ENCODE data around the gene CTXND2. TPM values are rescaled to one million over a fixed set of nuclear protein-coding genes. Genes with fewer than 3 reads are reported as not detected.

The CTXND2 gene
- not detected in 2 replicates for total RNA-seq

DNA sequence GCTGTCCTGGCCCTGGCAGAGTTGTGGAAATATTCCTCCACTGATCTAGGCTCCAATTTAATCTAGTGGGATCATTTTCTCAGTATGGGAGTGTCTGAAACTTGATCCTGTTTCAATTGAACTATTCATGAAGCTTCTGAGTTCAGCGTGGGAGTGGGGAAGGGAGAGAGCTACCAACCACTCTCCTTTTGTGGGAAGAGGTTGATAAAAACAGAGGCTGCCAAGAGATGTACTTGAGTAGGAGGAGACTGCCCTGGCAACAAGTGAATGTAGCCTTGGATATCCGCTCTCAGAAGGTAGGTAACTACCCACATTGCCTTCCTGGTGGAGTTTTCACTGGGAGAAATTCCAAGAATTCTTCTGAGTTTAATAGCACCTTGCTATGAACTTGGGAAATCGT is at the start of gene CTXND2:
Gene CTXND2, plus strand, starts transcription at position 119 of the 400 bp plus-strand sequence. CDS start 25,179 bp downstream, outside the sequence.

DNA sequence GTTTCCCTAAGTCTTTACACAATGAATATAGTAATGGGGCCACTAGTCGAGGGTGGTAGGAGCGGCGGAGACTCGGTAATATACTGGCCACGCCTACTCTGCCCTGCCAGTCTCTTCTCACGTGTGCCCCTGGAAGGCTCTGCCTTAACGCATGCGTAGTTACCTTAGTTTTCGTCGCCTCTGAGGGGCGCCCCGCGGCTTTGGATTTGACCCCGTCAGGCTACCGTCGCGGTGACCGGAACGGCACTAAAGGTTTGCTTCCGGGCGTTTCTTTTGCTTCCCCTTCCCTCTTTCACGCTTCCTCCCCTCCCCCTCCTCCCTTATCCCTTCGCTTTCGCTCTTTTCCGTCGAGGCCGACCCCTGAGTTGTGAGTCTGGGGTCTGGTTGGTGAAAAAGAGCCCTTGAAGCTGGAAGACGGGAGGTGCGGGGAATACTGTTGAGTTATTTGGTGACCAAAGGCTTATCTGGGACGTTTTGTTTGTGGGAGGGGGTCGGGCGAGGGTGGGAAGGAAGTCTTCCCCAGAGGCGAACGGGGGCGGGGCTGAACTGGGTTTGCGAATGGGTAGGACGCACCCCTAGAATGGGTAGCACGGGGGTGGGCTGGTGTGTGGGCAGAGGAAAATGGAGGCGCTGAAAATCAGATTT is 39.3 kb downstream of the CTXND2 start, which contains the start of gene SETDB1:
Gene SETDB1, plus strand, starts transcription at position 267 of the 645 bp plus-strand sequence. CDS start 1,352 bp downstream, outside the sequence.

Other genes starting within 250 kb of the CTXND2 start
- 12.8 and 33.4 TPM in 2 replicates for gene GOLPH3L, start 190.0 kb upstream of the CTXND2 start, total RNA-seq
- gene HORMAD1, start 166.2 kb upstream of the CTXND2 start, total RNA-seq: not detected in 2 replicates
- gene CTSS, start 121.4 kb upstream of the CTXND2 start, total RNA-seq: 2.0 and 3.1 TPM in 2 replicates
- gene CTSK, start 78.9 kb upstream of the CTXND2 start, total RNA-seq: 13.8 and 18.4 TPM in 2 replicates
- 27.6 and 36.8 TPM in 2 replicates for gene ARNT, start 10.5 kb upstream of the CTXND2 start, total RNA-seq
- 17.7 and 26.5 TPM in 2 replicates for gene SETDB1, start 39.2 kb downstream of the CTXND2 start, total RNA-seq
- gene CERS2, start 87.7 kb downstream of the CTXND2 start, total RNA-seq: 121 and 138 TPM in 2 replicates
- not detected in 2 replicates for gene ANXA9, start 95.2 kb downstream of the CTXND2 start, total RNA-seq
- 3.8 and 10.7 TPM in 2 replicates for gene MINDY1, start 119.8 kb downstream of the CTXND2 start, total RNA-seq
- 19.0 and 19.9 TPM in 2 replicates for gene PRUNE1, start 121.3 kb downstream of the CTXND2 start, total RNA-seq
- gene BNIPL, start 149.4 kb downstream of the CTXND2 start, total RNA-seq: 0.49 TPM in 1 of 2 replicates, not detected in the other
- 0.72 and 1.8 TPM in 2 replicates for gene C1orf56, start 160.6 kb downstream of the CTXND2 start, total RNA-seq
- 41.9 and 42.8 TPM in 2 replicates for gene CDC42SE1, start 172.5 kb downstream of the CTXND2 start, total RNA-seq
- 1.8 and 2.1 TPM in 2 replicates for gene MLLT11, start 173.3 kb downstream of the CTXND2 start, total RNA-seq
- gene GABPB2, start 183.6 kb downstream of the CTXND2 start, total RNA-seq: 11.8 and 14.1 TPM in 2 replicates